Uterus (tissue), 2 donors: Measurements from ENCODE around the gene TLE2.

Experiments used
- CTCF ChIP-seq, 4 experiments: fragments of 200-600 bp in 2 of 4; fragments of 450-650 bp in 2 of 4; sonication (generic) in 2 of 4; IDR thresholded peaks; one replicate each; pipeline ENCODE4 v1.5.1; 2016 to 2019; ENCODE audit warnings: antibody characterized with exemption in 4 of 4, mild to moderate bottlenecking in 2 of 4, moderate library complexity in 1 of 4
- POLR2A ChIP-seq, 2 donors: fragments of 450-650 bp; IDR thresholded peaks; one replicate each; pipeline ENCODE4 v1.6.1; 2016; ENCODE audit warnings: antibody characterized with exemption in 2 of 2, mild to moderate bottlenecking in 1 of 2, moderate library complexity in 1 of 2

GRCh38 chr19:2950286-2951124 is 78.6 kb downstream of the TLE2 start:
- TF ChIP-seq POLR2A (IDR thresholded peaks at IDR 0.05) = peak; percentile 67 to 90
- peak in 1 of 4 experiments; percentile 6 for TF ChIP-seq CTCF (IDR thresholded peaks at IDR 0.05)
